NCI-H748 treated with DMSO at 0.1 percent for 48 hours (cell line): ENCODE measurements around the gene SLC6A8.

ENCODE experiments used
- DNase-seq: peaks from one replicate; lab custom pipeline; 2025; lab: John Stamatoyannopoulos, UW

The SLC6A8 gene

GRCh38 chrX:153687121-153688039 lies at the start of gene SLC6A8:
SLC6A8 (plus strand) TSS chrX:153687926; CDS start chrX:153688575, 649 bp downstream.
- DNase-seq = no peak

- no peak for DNase-seq
These were observed 49.7 kb upstream of the SLC6A8 start for GRCh38 chrX:153638041-153638371.

GRCh38 chrX:153638436-153639176 lies 49.1 kb upstream of the SLC6A8 start:
- no peak for DNase-seq

- no peak for DNase-seq
These were observed 48.3 kb upstream of the SLC6A8 start for GRCh38 chrX:153639177-153640044.

- DNase-seq = no peak
These were observed 47.6 kb upstream of the SLC6A8 start for GRCh38 chrX:153640045-153640686.

GRCh38 chrX:153640736-153641575 lies 46.8 kb upstream of the SLC6A8 start:
- DNase-seq = no peak

- DNase-seq = no peak
These were observed 46.1 kb upstream of the SLC6A8 start for GRCh38 chrX:153641627-153642026.

- no peak for DNase-seq
These were observed 45.6 kb upstream of the SLC6A8 start for GRCh38 chrX:153642051-153642654.

GRCh38 chrX:153642655-153643430 lies 44.9 kb upstream of the SLC6A8 start:
- DNase-seq = peak; percentile 8

- no peak for DNase-seq
These were observed 44.0 kb upstream of the SLC6A8 start for GRCh38 chrX:153643431-153644351.

- no peak for DNase-seq
These were observed 43.2 kb upstream of the SLC6A8 start for GRCh38 chrX:153644356-153645125.

GRCh38 chrX:153645151-153645550 lies 42.6 kb upstream of the SLC6A8 start:
- no peak for DNase-seq

GRCh38 chrX:153645921-153646488 lies 41.7 kb upstream of the SLC6A8 start:
- no peak for DNase-seq

GRCh38 chrX:153646620-153647373 lies 40.9 kb upstream of the SLC6A8 start, which contains the start of gene DUSP9:
DUSP9 (plus strand) TSS chrX:153647203; CDS start chrX:153647954, 751 bp downstream.
- DNase-seq = no peak

GRCh38 chrX:153647461-153648357 lies 40.0 kb upstream of the SLC6A8 start:
- no peak for DNase-seq
